ENCODE results near the gene CD300C.

- no peak for TF ChIP-seq CTCF (IDR thresholded peaks at IDR 0.05)
- TF ChIP-seq EZH2 (IDR thresholded peaks at IDR 0.05; ENCODE audit: borderline replicate concordance, insufficient read depth, low read depth, low read length, poor library complexity, severe bottlenecking), result no peak
Observed at GRCh38 chr17:74552037-74552436, 6.1 kb upstream of the CD300C start.

Data from B cell (primary cell).